ENCODE data around the gene RPL35. TPM values are rescaled to one million over a fixed set of nuclear protein-coding genes. Genes with fewer than 3 reads are reported as not detected.
A peak's percentile ranks its signal among the peaks of the same experiment; 100 is the strongest.
"Not testable (repeated sequence)": the region's sequence is repeated elsewhere in the genome, so short reads cannot be mapped to it uniquely, and the experiment has no call there.

RPL35 gene
- total and polyA plus RNA-seq, 8 donors = 857 to 1,298 (median 994) TPM

DNA sequence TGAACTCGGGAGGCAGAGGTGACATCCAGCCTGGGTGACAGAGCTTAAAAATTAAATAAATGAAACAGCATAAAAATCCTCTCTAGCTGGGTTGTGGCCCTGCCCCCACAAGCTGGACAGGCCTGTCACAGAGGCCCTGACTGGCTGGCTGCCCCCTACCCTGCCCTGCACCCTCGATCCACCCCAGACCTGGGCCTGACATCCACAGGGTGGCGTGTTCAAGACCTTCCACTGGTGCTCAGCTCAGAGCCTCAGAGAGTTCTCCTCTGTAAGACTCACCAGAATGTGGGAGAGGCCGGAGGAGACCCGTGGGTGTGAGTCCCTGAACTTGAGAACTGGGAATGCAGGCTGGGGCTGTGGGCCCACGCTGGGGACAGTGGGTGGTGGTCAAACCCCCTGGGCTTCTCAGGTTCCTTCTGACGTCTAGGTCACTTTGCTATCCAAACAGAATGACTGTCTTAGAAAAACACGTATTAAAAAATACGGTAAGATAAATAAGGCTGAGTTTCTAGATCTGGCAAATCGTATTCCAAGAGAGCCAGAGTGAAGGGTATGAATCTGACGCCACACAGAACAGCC, 18.2 kb downstream of the RPL35 start:
- Histone ChIP-seq H3K4me1 (no peaks in the 10 kb centered on the region), H3K36me3 (no peaks in the 10 kb centered on the region), H3K27me3 (peaks cover 0 to 11% of the 10 kb centered on the region in 2 donors), H3K9me3 (no peaks in the 10 kb centered on the region), H3K27ac (no peak overlapping the region), H3K4me3 (no peak overlapping the region)
- intact Hi-C loops (cut with DNase I) = no loop called here
- no peak for ATAC-seq
- TF ChIP-seq, protein P1, sequence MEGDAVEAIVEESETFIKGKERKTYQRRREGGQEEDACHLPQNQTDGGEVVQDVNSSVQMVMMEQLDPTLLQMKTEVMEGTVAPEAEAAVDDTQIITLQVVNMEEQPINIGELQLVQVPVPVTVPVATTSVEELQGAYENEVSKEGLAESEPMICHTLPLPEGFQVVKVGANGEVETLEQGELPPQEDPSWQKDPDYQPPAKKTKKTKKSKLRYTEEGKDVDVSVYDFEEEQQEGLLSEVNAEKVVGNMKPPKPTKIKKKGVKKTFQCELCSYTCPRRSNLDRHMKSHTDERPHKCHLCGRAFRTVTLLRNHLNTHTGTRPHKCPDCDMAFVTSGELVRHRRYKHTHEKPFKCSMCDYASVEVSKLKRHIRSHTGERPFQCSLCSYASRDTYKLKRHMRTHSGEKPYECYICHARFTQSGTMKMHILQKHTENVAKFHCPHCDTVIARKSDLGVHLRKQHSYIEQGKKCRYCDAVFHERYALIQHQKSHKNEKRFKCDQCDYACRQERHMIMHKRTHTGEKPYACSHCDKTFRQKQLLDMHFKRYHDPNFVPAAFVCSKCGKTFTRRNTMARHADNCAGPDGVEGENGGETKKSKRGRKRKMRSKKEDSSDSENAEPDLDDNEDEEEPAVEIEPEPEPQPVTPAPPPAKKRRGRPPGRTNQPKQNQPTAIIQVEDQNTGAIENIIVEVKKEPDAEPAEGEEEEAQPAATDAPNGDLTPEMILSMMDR (IDR thresholded peaks at IDR 0.05) = no peak
- no peak for DNase-seq

DNA sequence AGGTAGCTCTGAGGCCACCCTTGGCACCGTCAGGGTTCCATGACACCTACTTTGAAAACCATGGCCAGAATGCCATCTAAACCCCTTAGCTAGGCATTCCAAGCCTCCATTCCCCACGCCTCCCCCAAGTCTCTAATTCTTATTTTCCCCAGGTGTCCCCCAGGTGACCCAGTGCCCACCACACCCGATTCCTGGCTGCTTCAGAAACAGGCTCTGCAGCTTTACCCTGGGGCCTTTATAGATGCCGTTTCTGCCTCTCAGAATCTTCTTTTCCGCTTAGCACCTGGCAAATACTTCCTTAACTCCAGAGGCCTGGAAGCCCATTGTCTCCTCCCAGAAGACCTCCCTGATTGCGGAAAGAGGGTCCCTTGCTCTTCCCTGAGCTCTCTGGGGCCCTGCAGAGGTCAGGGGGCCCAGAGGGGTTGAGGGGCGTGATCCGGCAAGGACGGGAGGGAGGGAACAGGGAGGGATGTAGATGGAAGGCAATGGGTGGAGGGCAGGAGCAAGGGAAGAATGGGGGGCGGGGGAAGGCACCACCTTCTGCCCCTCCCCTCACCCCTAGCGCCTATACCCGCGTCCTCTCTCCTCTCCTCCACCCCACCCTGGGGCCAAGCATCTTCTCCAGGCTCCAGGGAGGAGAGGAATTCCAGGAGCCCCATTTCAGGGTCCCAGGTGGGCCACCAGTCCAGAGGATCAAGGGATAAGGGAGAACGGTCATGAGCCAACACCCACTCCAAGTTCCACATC, 20.5 kb downstream of the RPL35 start:
- Histone ChIP-seq H3K4me1 (no peaks in the 10 kb centered on the region), H3K36me3 (no peaks in the 10 kb centered on the region), H3K4me3 (no peak overlapping the region), H3K27ac (no peak overlapping the region), H3K9me3 (no peaks in the 10 kb centered on the region), H3K27me3 (peaks cover 0 to 14% of the 10 kb centered on the region in 2 donors)
- TF ChIP-seq, protein P1 (IDR thresholded peaks at IDR 0.05) = no peak
- intact Hi-C loops (cut with DNase I) = no loop called here
- no peak for ATAC-seq
- DNase-seq = peak in 1 of 4 donors; percentile 67

DNA sequence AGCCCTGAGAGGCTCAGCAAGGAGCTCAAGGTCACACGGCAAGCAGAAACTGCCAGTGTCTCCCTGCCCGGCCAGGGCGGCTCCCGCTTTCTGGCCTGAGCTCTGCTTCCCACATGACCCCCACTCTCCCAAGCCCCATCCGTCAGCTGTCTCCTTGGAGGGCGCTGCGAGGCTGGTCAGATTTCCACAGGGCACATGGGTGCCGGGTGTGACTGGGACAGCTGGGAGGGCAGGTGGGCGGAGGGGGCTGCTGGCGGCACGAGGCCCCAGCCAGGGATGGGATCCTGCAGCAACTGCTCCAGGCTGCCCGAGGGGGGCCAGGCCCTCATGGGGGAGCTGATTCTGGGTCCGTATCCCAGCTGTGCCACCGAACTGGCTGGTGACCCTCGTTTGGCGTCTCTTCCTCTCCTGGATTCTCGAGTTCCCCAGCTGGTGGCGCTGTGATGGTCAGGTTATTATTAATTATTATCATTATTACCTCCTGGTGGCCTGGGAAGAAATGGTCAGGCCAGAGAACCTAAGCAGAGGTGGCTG, 21.4 kb downstream of the RPL35 start:
- TF ChIP-seq, protein P1 (IDR thresholded peaks at IDR 0.05) = no peak
- H3K4me1 ChIP-seq = peaks cover under 1 to 1% of the 10 kb centered on the region in 2 donors
- intact Hi-C loops (cut with DNase I) = no loop called here
- H3K9me3 ChIP-seq = no peaks in the 10 kb centered on the region
- no peak overlapping the region for H3K4me3 ChIP-seq
- no peak for ATAC-seq
- peak in 1 of 4 donors; percentile 68 for DNase-seq
- H3K27me3 ChIP-seq = peaks cover 0 to 14% of the 10 kb centered on the region in 2 donors
- no peak overlapping the region for H3K27ac ChIP-seq
- no peaks in the 10 kb centered on the region for H3K36me3 ChIP-seq

DNA sequence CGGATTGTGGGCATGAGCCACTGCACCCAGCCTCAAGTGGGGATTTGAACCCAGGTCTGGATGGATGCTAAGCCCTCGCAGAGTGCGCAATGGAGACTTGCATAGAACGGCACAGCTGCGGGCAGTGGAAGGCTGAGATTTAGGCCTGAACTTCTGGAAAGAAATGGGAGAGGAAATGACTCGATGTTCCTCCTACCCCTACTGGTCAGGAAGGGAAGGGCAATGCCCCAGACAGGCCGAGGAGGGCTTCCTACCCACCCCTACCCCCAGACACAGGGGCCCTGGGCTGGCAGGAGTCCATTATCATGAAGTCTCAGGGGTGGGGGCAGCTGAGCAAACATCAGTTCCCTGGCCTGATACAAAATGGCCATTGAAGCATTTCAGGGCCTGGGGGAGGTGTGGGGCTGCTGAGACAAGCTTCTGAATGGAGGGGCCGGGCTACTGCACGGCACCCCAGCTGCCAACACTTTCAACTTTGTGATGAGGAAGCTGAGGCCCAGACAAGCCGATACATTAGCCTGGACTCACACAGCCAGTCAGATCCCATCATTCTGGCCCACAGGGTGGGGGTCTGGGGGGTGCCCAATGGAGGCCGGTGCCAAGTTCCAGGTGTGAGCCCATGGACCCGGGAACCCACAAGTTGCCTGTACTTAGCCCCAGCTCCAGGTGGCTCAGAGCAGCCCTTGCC, 22.0 kb downstream of the RPL35 start:
- peak in 1 of 4 donors; percentile 9 for DNase-seq
- intact Hi-C loops (cut with DNase I) = no loop called here
- Histone ChIP-seq H3K27ac (no peak overlapping the region), H3K27me3 (peaks cover 0 to 14% of the 10 kb centered on the region in 2 donors), H3K36me3 (no peaks in the 10 kb centered on the region), H3K4me3 (no peak overlapping the region), H3K4me1 (peaks cover 4 to 7% of the 10 kb centered on the region in 2 donors), H3K9me3 (no peaks in the 10 kb centered on the region)
- TF ChIP-seq, protein P1 (IDR thresholded peaks at IDR 0.05) = peak; percentile 16 to 51
- ATAC-seq = peak; percentile 34

DNA sequence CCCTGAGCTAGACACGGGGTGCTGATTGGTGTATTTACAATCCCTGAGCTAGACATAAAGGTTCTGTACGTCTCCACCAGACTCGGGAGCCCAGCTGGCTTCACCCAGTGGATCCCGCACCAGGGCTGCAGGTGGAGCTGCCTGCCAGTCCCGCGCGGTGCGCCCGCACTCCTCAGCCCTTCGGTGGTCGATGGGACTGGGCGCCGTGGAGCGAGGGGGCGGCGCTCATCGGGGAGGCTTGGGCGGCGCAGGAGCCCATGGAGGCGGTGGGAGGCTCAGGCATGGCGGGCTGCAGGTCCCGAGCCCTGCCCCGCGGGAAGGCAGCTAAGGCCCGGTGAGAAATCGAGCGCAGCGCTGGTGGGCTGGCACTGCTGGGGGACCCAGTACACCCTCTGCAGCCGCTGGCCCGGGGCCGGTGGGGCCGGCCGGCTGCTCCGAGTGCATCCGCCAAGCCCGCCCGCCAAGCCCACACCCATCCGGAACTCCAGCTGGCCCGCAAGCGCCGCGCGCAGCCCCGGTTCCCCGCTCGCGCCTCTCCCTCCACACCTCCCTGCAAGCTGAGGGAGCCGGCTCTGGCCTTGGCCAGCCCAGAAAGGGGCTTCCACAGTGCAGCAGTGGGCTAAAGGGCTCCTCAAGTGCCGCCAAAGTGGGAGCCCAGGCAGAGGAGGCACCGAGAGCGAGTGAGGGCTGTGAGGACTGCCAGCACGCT, 23.0 kb downstream of the RPL35 start:
- not testable (repeated sequence) for H3K4me3 ChIP-seq

DNA sequence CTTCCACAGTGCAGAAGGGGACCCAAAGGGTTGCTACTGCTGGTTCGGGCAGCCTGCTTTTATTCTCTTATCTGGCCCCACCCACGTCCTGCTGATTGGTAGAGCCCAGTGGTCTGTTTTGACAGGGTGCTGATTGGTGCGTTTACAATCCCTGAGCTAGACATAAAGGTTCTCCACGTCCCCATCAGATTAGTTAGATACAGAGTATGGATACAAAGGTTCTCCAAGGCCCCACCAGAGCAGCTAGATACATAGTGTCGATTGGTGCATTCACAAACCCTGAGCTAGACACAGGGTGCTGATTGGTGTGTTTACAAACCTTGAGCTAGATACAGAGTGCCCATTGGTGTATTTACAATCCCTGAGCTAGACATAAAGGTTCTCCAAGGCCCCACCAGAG, 23.6 kb downstream of the RPL35 start:
- peaks cover 0 to 14% of the 10 kb centered on the region in 2 donors for H3K27me3 ChIP-seq
- intact Hi-C loops (cut with DNase I); H3K36me3 ChIP-seq; ATAC-seq; H3K9me3 ChIP-seq; DNase-seq; H3K27ac ChIP-seq; H3K4me3 ChIP-seq; H3K4me1 ChIP-seq: not testable (repeated sequence)

More for the DNA sequence above, 23.0 kb downstream of the RPL35 start:
- H3K36me3 ChIP-seq; H3K9me3 ChIP-seq; H3K27ac ChIP-seq; intact Hi-C loops (cut with DNase I); H3K4me1 ChIP-seq; ATAC-seq: not testable (repeated sequence)
- peaks cover 0 to 14% of the 10 kb centered on the region in 2 donors for H3K27me3 ChIP-seq
- DNase-seq = peak in 1 of 4 donors; percentile 60

Data from left lung (tissue), 10 donors.